Measurements from ENCODE around the gene FTL. TPM values are rescaled to one million over a fixed set of nuclear protein-coding genes. Genes with fewer than 3 reads are reported as not detected.

The FTL gene
- total RNA-seq, 1 donor from 2014 or later, result 7,736 TPM

DNA sequence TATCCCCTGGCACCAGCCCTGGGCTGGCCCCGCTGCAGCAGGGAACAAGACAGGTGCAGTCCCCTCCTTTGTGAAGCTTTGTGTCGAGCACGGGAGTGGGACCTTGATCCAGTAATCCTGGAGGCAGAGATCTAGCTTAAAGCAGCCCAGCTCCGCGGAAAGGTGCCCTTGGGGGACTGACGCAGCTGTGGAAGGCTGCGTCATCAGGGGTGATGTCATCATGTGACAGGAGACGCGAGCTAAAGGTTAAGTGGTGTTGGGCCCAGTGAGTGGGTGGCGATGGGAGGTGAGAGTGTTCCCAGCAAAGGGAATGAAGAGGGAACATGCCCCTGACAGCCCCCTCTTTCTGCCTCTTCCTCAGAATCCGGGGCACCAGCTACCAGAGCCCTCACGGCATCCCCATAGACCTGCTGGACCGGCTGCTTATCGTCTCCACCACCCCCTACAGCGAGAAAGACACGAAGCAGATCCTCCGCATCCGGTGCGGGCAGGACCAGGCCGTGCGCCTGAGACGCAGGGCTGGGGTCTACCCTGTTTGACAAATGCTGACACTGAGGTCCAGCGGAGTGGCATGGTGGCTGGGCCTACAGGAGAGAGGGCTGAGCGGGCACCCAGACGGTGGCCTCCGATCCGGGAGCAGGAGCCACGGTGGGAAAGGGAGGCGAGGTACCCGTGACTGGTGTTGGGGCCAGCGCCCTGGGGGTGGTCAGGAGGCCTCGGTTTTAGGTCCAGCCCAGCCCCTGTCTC lies 49.2 kb downstream of the FTL start:
- intact Hi-C loops (cut with DNase I), result no loop called here
- TF ChIP-seq, protein P1, sequence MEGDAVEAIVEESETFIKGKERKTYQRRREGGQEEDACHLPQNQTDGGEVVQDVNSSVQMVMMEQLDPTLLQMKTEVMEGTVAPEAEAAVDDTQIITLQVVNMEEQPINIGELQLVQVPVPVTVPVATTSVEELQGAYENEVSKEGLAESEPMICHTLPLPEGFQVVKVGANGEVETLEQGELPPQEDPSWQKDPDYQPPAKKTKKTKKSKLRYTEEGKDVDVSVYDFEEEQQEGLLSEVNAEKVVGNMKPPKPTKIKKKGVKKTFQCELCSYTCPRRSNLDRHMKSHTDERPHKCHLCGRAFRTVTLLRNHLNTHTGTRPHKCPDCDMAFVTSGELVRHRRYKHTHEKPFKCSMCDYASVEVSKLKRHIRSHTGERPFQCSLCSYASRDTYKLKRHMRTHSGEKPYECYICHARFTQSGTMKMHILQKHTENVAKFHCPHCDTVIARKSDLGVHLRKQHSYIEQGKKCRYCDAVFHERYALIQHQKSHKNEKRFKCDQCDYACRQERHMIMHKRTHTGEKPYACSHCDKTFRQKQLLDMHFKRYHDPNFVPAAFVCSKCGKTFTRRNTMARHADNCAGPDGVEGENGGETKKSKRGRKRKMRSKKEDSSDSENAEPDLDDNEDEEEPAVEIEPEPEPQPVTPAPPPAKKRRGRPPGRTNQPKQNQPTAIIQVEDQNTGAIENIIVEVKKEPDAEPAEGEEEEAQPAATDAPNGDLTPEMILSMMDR (IDR thresholded peaks at IDR 0.05), result no peak
- no peak overlapping the region for H3K27ac ChIP-seq
- H3K27me3 ChIP-seq, result peaks cover 5% of the 10 kb centered on the region
- DNase-seq (ENCODE audit: low spot score in 2 of 2), result no peak
- no peak overlapping the region for H3K4me3 ChIP-seq
- H3K9me3 ChIP-seq, result no peaks in the 10 kb centered on the region
- peaks cover 4 to 16% of the 10 kb centered on the region in 2 donors for H3K4me1 ChIP-seq
- peaks cover 39 to 54% of the 10 kb centered on the region in 2 donors for H3K36me3 ChIP-seq

GRCh38 chr19:49014870-49015255 lies 49.8 kb downstream of the FTL start:
- H3K36me3 ChIP-seq, result peaks cover 36 to 49% of the 10 kb centered on the region in 2 donors
- intact Hi-C loops (cut with DNase I), result no loop called here
- H3K27ac ChIP-seq, result no peak overlapping the region

GRCh38 chr19:49016067-49016839 lies 51.1 kb downstream of the FTL start:
- no peak for DNase-seq (ENCODE audit: low spot score in 2 of 2)
- peaks cover 25 to 35% of the 10 kb centered on the region in 2 donors for H3K36me3 ChIP-seq
- peaks cover 8 to 18% of the 10 kb centered on the region in 2 donors for H3K4me1 ChIP-seq
- H3K4me3 ChIP-seq, result no peak overlapping the region
- TF ChIP-seq, protein P1 (IDR thresholded peaks at IDR 0.05), result no peak
- H3K27ac ChIP-seq, result no peak overlapping the region
- H3K27me3 ChIP-seq, result peaks cover 9% of the 10 kb centered on the region
- intact Hi-C loops (cut with DNase I), result no loop called here
- no peaks in the 10 kb centered on the region for H3K9me3 ChIP-seq

More at GRCh38 chr19:49014870-49015255, 49.8 kb downstream of the FTL start:
- TF ChIP-seq, protein P1 (IDR thresholded peaks at IDR 0.05), result no peak
- no peak for DNase-seq (ENCODE audit: low spot score in 2 of 2)
- Histone ChIP-seq H3K4me1 (peaks cover 8 to 18% of the 10 kb centered on the region in 2 donors), H3K27me3 (peaks cover 9% of the 10 kb centered on the region), H3K4me3 (no peak overlapping the region), H3K9me3 (no peaks in the 10 kb centered on the region)

Other genes starting within 250 kb of the FTL start
- gene MAMSTR, start 245.6 kb upstream of the FTL start, total RNA-seq, result 0.32 TPM
- 85.9 TPM for gene RASIP1, start 224.7 kb upstream of the FTL start, total RNA-seq
- gene IZUMO1, start 218.4 kb upstream of the FTL start, total RNA-seq, result not detected
- gene FUT1, start 212.7 kb upstream of the FTL start, total RNA-seq, result 3.8 TPM
- not detected for gene FGF21, start 209.8 kb upstream of the FTL start, total RNA-seq
- 42.4 TPM for gene BCAT2, start 154.3 kb upstream of the FTL start, total RNA-seq
- 9.8 TPM for gene HSD17B14, start 128.8 kb upstream of the FTL start, total RNA-seq
- gene PLEKHA4, start 96.7 kb upstream of the FTL start, total RNA-seq, result 237 TPM
- 142 TPM for gene PPP1R15A, start 92.9 kb upstream of the FTL start, total RNA-seq
- gene TULP2, start 66.6 kb upstream of the FTL start, total RNA-seq, result not detected
- gene NUCB1, start 65.0 kb upstream of the FTL start, total RNA-seq, result 505 TPM
- not detected for gene DHDH, start 31.6 kb upstream of the FTL start, total RNA-seq
- gene BAX, start 10.4 kb upstream of the FTL start, total RNA-seq, result 182 TPM
- 21.8 TPM for gene GYS1, start 28.0 kb downstream of the FTL start, total RNA-seq
- gene RUVBL2, start 28.6 kb downstream of the FTL start, total RNA-seq, result 106 TPM
- gene LHB, start 51.8 kb downstream of the FTL start, total RNA-seq, result not detected
- gene CGB3, start 59.0 kb downstream of the FTL start, total RNA-seq, result not detected
- gene CGB2, start 66.6 kb downstream of the FTL start, total RNA-seq, result not detected
- not detected for gene CGB1, start 71.6 kb downstream of the FTL start, total RNA-seq
- not detected for gene CGB5, start 78.5 kb downstream of the FTL start, total RNA-seq
- not detected for gene CGB8, start 83.8 kb downstream of the FTL start, total RNA-seq
- 10.2 TPM for gene CGB7, start 92.4 kb downstream of the FTL start, total RNA-seq
- not detected for gene NTF4, start 99.5 kb downstream of the FTL start, total RNA-seq
- not detected for gene KCNA7, start 107.4 kb downstream of the FTL start, total RNA-seq
- 185 TPM for gene SNRNP70, start 120.1 kb downstream of the FTL start, total RNA-seq
- gene LIN7B, start 149.1 kb downstream of the FTL start, total RNA-seq, result 42.1 TPM
- gene C19orf73, start 153.8 kb downstream of the FTL start, total RNA-seq, result not detected
- 33.3 TPM for gene PPFIA3, start 154.2 kb downstream of the FTL start, total RNA-seq
- not detected for gene HRC, start 190.1 kb downstream of the FTL start, total RNA-seq
- 63.4 TPM for gene TRPM4, start 192.5 kb downstream of the FTL start, total RNA-seq